OCI-LY3 (cell line): ENCODE results near the gene SNX18.

ENCODE experiments used
- CTCF ChIP-seq: fragments of 200-600, 300-600 bp; sonication (generic); IDR thresholded peaks from 2 replicates; pipeline ENCODE4 v1.5.1; 2014; ENCODE audit warnings: antibody characterized with exemption, low read length, low read depth
- EZH2phosphoT487 ChIP-seq: fragments of 200-600 bp; shearing (Covaris generic); IDR thresholded peaks from 2 replicates; pipeline ENCODE4 v1.6.1; 2018; ENCODE audit warnings: antibody characterized with exemption, mixed run types, low read depth

- TF ChIP-seq CTCF = no peak
- no peak for TF ChIP-seq EZH2phosphoT487
Observed at GRCh38 chr5:54571462-54571861, 53.9 kb downstream of the SNX18 start.
